MM.1S (cell line): ENCODE measurements around the gene DOCK11.

Experiments used
- DNase-seq: peaks from one replicate; pipeline ENCODE4 v3.0.0-alpha.2; 2015
- H2AFZ ChIP-seq: fragments of 300-600 bp; sonication (generic); 2 replicates; pipeline ENCODE4 v1.6.0; 2016; ENCODE audit warnings: antibody characterized with exemption, low read length
- H3F3A ChIP-seq: fragments of 300-600 bp; sonication (generic); 2 replicates; pipeline ENCODE4 v1.6.1; 2016; ENCODE audit warnings: mild to moderate bottlenecking, antibody characterized with exemption, low read length, moderate library complexity, mixed read lengths; ENCODE audit not compliant: insufficient read depth
- H3K27ac ChIP-seq: fragments of 300-600 bp; sonication (generic); 2 replicates; pipeline ENCODE4 v1.5.1; 2016; ENCODE audit warnings: mild to moderate bottlenecking, low read length
- H3K27me3 ChIP-seq: fragments of 300-600 bp; sonication (generic); replicated peaks from 2 replicates; pipeline ENCODE4 v1.6.0; 2016; ENCODE audit warnings: low read length; ENCODE audit not compliant: insufficient read depth
- H3K36me3 ChIP-seq: fragments of 300-600 bp; sonication (generic); replicated peaks from 2 replicates; pipeline ENCODE4 v1.6.1; 2016; ENCODE audit warnings: mild to moderate bottlenecking, low read length, mixed read lengths; ENCODE audit not compliant: insufficient read depth
- H3K4me1 ChIP-seq: fragments of 300-600 bp; sonication (generic); 2 replicates; pipeline ENCODE4 v1.6.1; 2016; ENCODE audit warnings: low read length, mixed read lengths
- H3K4me2 ChIP-seq: fragments of 300-600 bp; sonication (generic); 2 replicates; pipeline ENCODE4 v1.6.0; 2016; ENCODE audit warnings: low read depth, low read length
- H3K4me3 ChIP-seq: fragments of 300-600 bp; sonication (generic); 2 replicates; pipeline ENCODE4 v1.5.1; 2016; ENCODE audit warnings: low read length, mixed read lengths
- H3K79me2 ChIP-seq: fragments of 300-600 bp; sonication (generic); 2 replicates; pipeline ENCODE4 v1.6.1; 2016; ENCODE audit warnings: mixed run types, low read length, mixed read lengths
- H3K9ac ChIP-seq: fragments of 300-600 bp; sonication (generic); 2 replicates; pipeline ENCODE4 v1.6.1; 2016; ENCODE audit warnings: low read length, mixed read lengths
- H3K9me2 ChIP-seq: fragments of 300-600 bp; sonication (generic); replicated peaks from 2 replicates; pipeline ENCODE4 v1.6.1; 2016; ENCODE audit warnings: mild to moderate bottlenecking, low read length, mixed read lengths; ENCODE audit not compliant: insufficient read depth
- H3K9me3 ChIP-seq: fragments of 300-600 bp; sonication (generic); replicated peaks from 2 replicates; pipeline ENCODE4 v1.6.1; 2016; ENCODE audit warnings: mild to moderate bottlenecking, low read length, mixed read lengths; ENCODE audit not compliant: insufficient read depth
- H4K20me1 ChIP-seq: fragments of 300-600 bp; sonication (generic); 2 replicates; pipeline ENCODE4 v1.6.1; 2016; ENCODE audit warnings: mild to moderate bottlenecking, low read length, moderate library complexity, mixed read lengths; ENCODE audit not compliant: insufficient read depth
- EZH2 ChIP-seq: fragments of 300-600 bp; sonication (generic); optimal IDR thresholded peaks from 2 replicates; pipeline ENCODE3; 2017; ENCODE audit warnings: low read depth, mild to moderate bottlenecking, antibody characterized with exemption, low read length, mixed read lengths
- EZH2phosphoT487 ChIP-seq: fragments of 300-600 bp; sonication (generic); IDR thresholded peaks from 2 replicates; pipeline ENCODE4 v1.6.1; 2018; ENCODE audit warnings: antibody characterized with exemption, low read length
- TF ChIP-seq, protein P1 (sequence below): fragments of 300-600 bp; sonication (generic); IDR thresholded peaks from 2 replicates; pipeline ENCODE4 v1.5.1; 2016; ENCODE audit warnings: antibody characterized with exemption, low read length, mixed read lengths

The DOCK11 gene

DNA sequence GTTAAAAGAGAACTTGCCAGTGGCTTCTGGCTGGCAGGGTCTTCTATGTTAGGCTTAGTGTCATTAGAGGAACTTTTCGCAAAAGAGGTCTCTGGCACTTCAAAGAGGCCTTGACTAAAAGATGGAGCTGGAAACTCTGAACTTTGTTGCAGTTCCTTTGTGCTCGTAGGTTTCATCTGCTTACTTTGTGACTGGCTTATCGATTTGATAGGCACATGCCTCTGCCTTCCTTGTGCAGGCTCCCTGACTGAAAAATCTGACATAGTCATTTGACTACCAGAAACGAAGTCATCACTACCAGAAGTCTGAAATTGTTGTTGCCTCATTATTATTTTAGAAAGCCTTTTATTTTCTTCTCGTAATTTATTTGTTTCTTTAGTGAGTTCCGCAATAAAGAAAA lies 137.9 kb downstream of the DOCK11 start:
- TF ChIP-seq EZH2phosphoT487 (no peak), EZH2 (no peak)
- TF ChIP-seq, protein P1, sequence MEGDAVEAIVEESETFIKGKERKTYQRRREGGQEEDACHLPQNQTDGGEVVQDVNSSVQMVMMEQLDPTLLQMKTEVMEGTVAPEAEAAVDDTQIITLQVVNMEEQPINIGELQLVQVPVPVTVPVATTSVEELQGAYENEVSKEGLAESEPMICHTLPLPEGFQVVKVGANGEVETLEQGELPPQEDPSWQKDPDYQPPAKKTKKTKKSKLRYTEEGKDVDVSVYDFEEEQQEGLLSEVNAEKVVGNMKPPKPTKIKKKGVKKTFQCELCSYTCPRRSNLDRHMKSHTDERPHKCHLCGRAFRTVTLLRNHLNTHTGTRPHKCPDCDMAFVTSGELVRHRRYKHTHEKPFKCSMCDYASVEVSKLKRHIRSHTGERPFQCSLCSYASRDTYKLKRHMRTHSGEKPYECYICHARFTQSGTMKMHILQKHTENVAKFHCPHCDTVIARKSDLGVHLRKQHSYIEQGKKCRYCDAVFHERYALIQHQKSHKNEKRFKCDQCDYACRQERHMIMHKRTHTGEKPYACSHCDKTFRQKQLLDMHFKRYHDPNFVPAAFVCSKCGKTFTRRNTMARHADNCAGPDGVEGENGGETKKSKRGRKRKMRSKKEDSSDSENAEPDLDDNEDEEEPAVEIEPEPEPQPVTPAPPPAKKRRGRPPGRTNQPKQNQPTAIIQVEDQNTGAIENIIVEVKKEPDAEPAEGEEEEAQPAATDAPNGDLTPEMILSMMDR, result no peak
- no peak overlapping the region for H3K4me3 ChIP-seq

DNA sequence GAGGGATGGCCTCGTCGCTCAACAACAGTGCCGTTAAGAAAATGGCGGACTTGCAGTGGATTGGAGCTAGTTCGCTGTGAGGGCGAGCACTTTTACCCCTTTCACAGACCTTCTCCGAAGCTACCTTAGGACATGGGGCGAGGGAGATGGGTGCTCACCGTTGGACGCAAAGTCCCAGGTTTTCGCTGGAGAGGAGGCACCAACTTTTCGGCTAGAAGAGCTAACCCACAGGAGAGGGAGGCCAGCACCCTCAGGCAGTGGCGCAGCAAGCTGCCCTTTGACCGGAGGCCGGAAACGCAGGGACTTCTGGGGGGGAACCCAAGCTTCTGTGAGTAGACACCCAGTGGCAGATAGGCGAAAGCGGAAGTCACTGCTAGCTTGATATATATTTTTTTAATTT lies 138.7 kb downstream of the DOCK11 start:
- Histone ChIP-seq H3K4me3 (no peak overlapping the region), H3K9me2 (no peaks in the 10 kb centered on the region), H3K27me3 (no peaks in the 10 kb centered on the region), H3K4me1 (no peaks in the 10 kb centered on the region), H3K27ac (no peak overlapping the region), H3K9ac (no peak overlapping the region), H3K36me3 (no peaks in the 10 kb centered on the region), H3K9me3 (no peaks in the 10 kb centered on the region), H2AFZ (no peak overlapping the region), H4K20me1 (no peaks in the 10 kb centered on the region), H3F3A (no peaks in the 10 kb centered on the region), H3K4me2 (no peak overlapping the region), H3K79me2 (no peaks in the 10 kb centered on the region)
- TF ChIP-seq, protein P1, result no peak
- no peak for TF ChIP-seq EZH2phosphoT487
- no peak for TF ChIP-seq EZH2
- no peak for DNase-seq

More for the DNA sequence above, 137.9 kb downstream of the DOCK11 start:
- H3K9me3 ChIP-seq, result no peaks in the 10 kb centered on the region
- no peak overlapping the region for H2AFZ ChIP-seq
- DNase-seq, result no peak
- no peaks in the 10 kb centered on the region for H3K79me2 ChIP-seq
- no peak overlapping the region for H3K9ac ChIP-seq
- H3K4me1 ChIP-seq, result no peaks in the 10 kb centered on the region
- H4K20me1 ChIP-seq, result no peaks in the 10 kb centered on the region
- H3K36me3 ChIP-seq, result no peaks in the 10 kb centered on the region
- no peaks in the 10 kb centered on the region for H3K9me2 ChIP-seq
- no peaks in the 10 kb centered on the region for H3K27me3 ChIP-seq
- H3F3A ChIP-seq, result no peaks in the 10 kb centered on the region
- no peak overlapping the region for H3K4me2 ChIP-seq
- H3K27ac ChIP-seq, result no peak overlapping the region

DNA sequence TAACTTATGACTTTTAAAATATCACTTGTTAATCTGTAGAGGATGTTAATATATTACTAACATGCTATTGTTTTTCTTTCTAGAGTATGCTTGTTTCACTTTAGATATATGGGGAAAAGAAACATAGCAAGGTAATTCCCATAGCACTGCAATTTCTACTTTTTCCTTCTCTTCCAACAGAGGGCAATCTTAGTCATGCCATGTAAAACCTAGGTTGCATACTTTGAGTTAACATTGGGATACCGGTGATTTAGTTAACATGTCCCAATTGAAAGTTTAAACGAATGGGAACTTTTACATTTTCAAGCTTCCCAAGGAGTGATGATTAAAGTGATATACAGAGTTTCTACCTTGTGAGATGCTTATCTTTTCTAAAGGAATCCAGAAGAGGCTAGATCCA lies 142.4 kb downstream of the DOCK11 start:
- no peaks in the 10 kb centered on the region for H3K79me2 ChIP-seq
- DNase-seq, result no peak

More for the DNA sequence above, 142.4 kb downstream of the DOCK11 start:
- Histone ChIP-seq H3K9me2 (no peaks in the 10 kb centered on the region), H3K27me3 (no peaks in the 10 kb centered on the region), H3K4me2 (no peak overlapping the region), H3K36me3 (no peaks in the 10 kb centered on the region), H3K4me1 (no peaks in the 10 kb centered on the region), H4K20me1 (no peaks in the 10 kb centered on the region), H3K9ac (no peak overlapping the region), H2AFZ (no peak overlapping the region), H3K4me3 (no peak overlapping the region), H3K27ac (no peak overlapping the region), H3F3A (no peaks in the 10 kb centered on the region), H3K9me3 (no peaks in the 10 kb centered on the region)
- TF ChIP-seq EZH2phosphoT487 (no peak), EZH2 (no peak)
- TF ChIP-seq, protein P1, result no peak
